H1 (cell line): ENCODE measurements around the gene CLEC4F. TPM values are rescaled to one million over a fixed set of nuclear protein-coding genes. Genes with fewer than 3 reads are reported as not detected.
A peak's percentile ranks its signal among the peaks of the same experiment; 100 is the strongest.

Experiments
- CTCF ChIA-PET: fragments of 300-600 bp; sonication (Branson Sonifier 250); formaldehyde crosslinking; loops from one replicate; lab custom pipeline; 2021; ENCODE audit not compliant: partially characterized antibody; lab: Charles Lee
- POLR2A ChIA-PET: fragments of 300-600 bp; sonication (Branson Sonifier 250); formaldehyde crosslinking; loops from one replicate; lab custom pipeline; 2021; ENCODE audit warnings: inconsistent platforms; ENCODE audit not compliant: partially characterized antibody; lab: Charles Lee
- DNase-seq, 2 experiments: peaks; one replicate each; pipeline versions ENCODE4 v3.0.0 to v3.0.0-alpha.2; 2010 to 2022; ENCODE audit warnings: low spot score in 2 of 2, low read depth in 1 of 2, mixed read lengths in 1 of 2
- FAIRE-seq: peaks from 2 replicates; lab custom pipeline; 2011; peaks lifted over from hg19 to GRCh38; lab: Jason Lieb, UNC
- H2AFZ ChIP-seq: 2 replicates; pipeline ENCODE4 v1.8.1; 2012; ENCODE audit warnings: low read length, inconsistent platforms
- H2AK5ac ChIP-seq: 2 replicates; pipeline ENCODE4 v1.6.1; 2013; ENCODE audit warnings: low read depth, low read length
- H2BK120ac ChIP-seq: replicated peaks from 2 replicates; pipeline ENCODE3; 2013; ENCODE audit warnings: low read depth, low read length, inconsistent platforms
- H2BK12ac ChIP-seq: 2 replicates; pipeline ENCODE4 v1.6.1; 2013; ENCODE audit warnings: low read depth, low read length
- H2BK15ac ChIP-seq: 2 replicates; pipeline ENCODE4 v1.6.1; 2013; ENCODE audit warnings: low read length
- H2BK20ac ChIP-seq: 2 replicates; pipeline ENCODE4 v1.6.1; 2013; ENCODE audit warnings: low read length
- H2BK5ac ChIP-seq: 2 replicates; pipeline ENCODE4 v1.6.1; 2013; ENCODE audit warnings: low read depth, low read length
- H3K14ac ChIP-seq: 2 replicates; pipeline ENCODE4 v1.6.1; 2013; ENCODE audit warnings: inconsistent platforms; ENCODE audit not compliant: insufficient read length
- H3K18ac ChIP-seq: 2 replicates; pipeline ENCODE4 v1.6.1; 2013; ENCODE audit warnings: low read length; ENCODE audit errors: extremely low read depth
- H3K23ac ChIP-seq: 2 replicates; pipeline ENCODE4 v1.6.1; 2013; ENCODE audit warnings: inconsistent platforms; ENCODE audit not compliant: insufficient read length
- H3K23me2 ChIP-seq: 2 replicates; pipeline ENCODE4 v1.6.1; 2013; ENCODE audit warnings: low read depth, low read length
- H3K27ac ChIP-seq: 2 replicates; pipeline ENCODE4 v1.6.1; 2011; ENCODE audit warnings: low read depth, low read length, inconsistent platforms
- H3K27me3 ChIP-seq, 4 experiments: replicated peaks in 1 of 4; 1 replicate in 1 of 4; 2 replicates in 3 of 4; pipeline versions ENCODE4 v1.6.1 to v1.8.1; 2011 to 2013; ENCODE audit warnings: low read length in 3 of 4, mild to moderate bottlenecking in 3 of 4, inconsistent platforms in 2 of 4, mixed read lengths in 2 of 4, moderate library complexity in 1 of 4; ENCODE audit not compliant: control insufficient read depth in 3 of 4, insufficient read depth in 3 of 4; ENCODE audit errors: extremely low read depth in 1 of 4
- H3K36me3 ChIP-seq, 4 experiments: 2 replicates each; pipeline versions ENCODE4 v1.6.1 to v1.8.1; 2011 to 2013; ENCODE audit warnings: mild to moderate bottlenecking in 4 of 4, low read length in 3 of 4, moderate library complexity in 2 of 4, control low read depth in 1 of 4, inconsistent platforms in 1 of 4; ENCODE audit not compliant: insufficient read depth in 4 of 4, control insufficient read depth in 2 of 4
- H3K4ac ChIP-seq: replicated peaks from 2 replicates; pipeline ENCODE3; 2013; ENCODE audit warnings: low read length, low read depth, mixed read lengths, inconsistent platforms; ENCODE audit not compliant: insufficient read length
- H3K4me1 ChIP-seq, 4 experiments: replicated peaks in 1 of 4; 1 replicate in 1 of 4; 2 replicates in 3 of 4; pipeline versions ENCODE4 v1.6.1 to v1.8.1; 2011 to 2013; ENCODE audit warnings: low read length in 3 of 4, inconsistent platforms in 2 of 4, mixed read lengths in 1 of 4; ENCODE audit not compliant: insufficient read depth in 4 of 4, control insufficient read depth in 3 of 4
- H3K4me2 ChIP-seq, 2 experiments: 2 replicates each; pipeline versions ENCODE4 v1.6.1 to v1.8.1; 2011 to 2013; ENCODE audit warnings: low read depth in 2 of 2, low read length in 2 of 2, control low read depth in 1 of 2, inconsistent platforms in 1 of 2, mild to moderate bottlenecking in 1 of 2; ENCODE audit not compliant: insufficient read depth in 1 of 2
- H3K4me3 ChIP-seq, 4 experiments: fragments of 200-600, 300-600 bp in 1 of 4; sonication (generic), shearing (Covaris generic), sonication (Bioruptor Twin) in 1 of 4; 2 replicates each; pipeline versions ENCODE4 v1.5.1 to v1.8.1; 2011 to 2016; ENCODE audit warnings: low read length in 4 of 4, low read depth in 3 of 4, control low read depth in 2 of 4, inconsistent platforms in 2 of 4, mild to moderate bottlenecking in 2 of 4, mixed read lengths in 1 of 4, moderate library complexity in 1 of 4; ENCODE audit not compliant: insufficient read depth in 2 of 4; ENCODE audit errors: extremely low read depth in 1 of 4
- H3K56ac ChIP-seq: replicated peaks from 2 replicates; pipeline ENCODE3; 2013; ENCODE audit warnings: low read depth, mild to moderate bottlenecking, mixed read lengths, low read length, inconsistent platforms; ENCODE audit not compliant: insufficient read length
- H3K79me1 ChIP-seq: 2 replicates; pipeline ENCODE4 v1.6.1; 2013; ENCODE audit warnings: low read depth, low read length, control low read depth
- H3K79me2 ChIP-seq, 2 experiments: 2 replicates each; pipeline versions ENCODE4 v1.6.1 to v1.8.1; 2012 to 2013; ENCODE audit warnings: low read length in 2 of 2, mild to moderate bottlenecking in 2 of 2, inconsistent platforms in 1 of 2; ENCODE audit not compliant: insufficient read depth in 2 of 2, control insufficient read depth in 1 of 2
- H3K9ac ChIP-seq, 4 experiments: replicated peaks in 1 of 4; 1 replicate in 1 of 4; 2 replicates in 3 of 4; pipeline versions ENCODE4 v1.6.1 to v1.8.1; 2011 to 2013; ENCODE audit warnings: low read depth in 3 of 4, low read length in 3 of 4, control low read depth in 2 of 4, mild to moderate bottlenecking in 2 of 4, moderate library complexity in 2 of 4, inconsistent platforms in 1 of 4; ENCODE audit errors: extremely low read depth in 1 of 4
- H3K9me3 ChIP-seq, 2 experiments: 2 replicates each; pipeline versions ENCODE4 v1.6.1 to v1.8.1; 2012 to 2013; ENCODE audit warnings: mild to moderate bottlenecking in 2 of 2, moderate library complexity in 2 of 2, control low read depth in 1 of 2, inconsistent platforms in 1 of 2, low read depth in 1 of 2, low read length in 1 of 2, mixed read lengths in 1 of 2; ENCODE audit not compliant: insufficient read depth in 2 of 2
- H4K20me1 ChIP-seq, 2 experiments: replicated peaks in 1 of 2; 2 replicates each; pipeline versions ENCODE3 to v1.8.1; 2011 to 2013; ENCODE audit warnings: inconsistent platforms in 2 of 2, low read length in 2 of 2, mild to moderate bottlenecking in 1 of 2; ENCODE audit not compliant: insufficient read depth in 2 of 2, control insufficient read depth in 1 of 2
- H4K5ac ChIP-seq: 2 replicates; pipeline ENCODE4 v1.6.1; 2013; ENCODE audit warnings: low read length, low read depth, mixed read lengths, inconsistent platforms; ENCODE audit not compliant: insufficient read length
- H4K8ac ChIP-seq: 2 replicates; pipeline ENCODE4 v1.8.0; 2013; ENCODE audit warnings: mild to moderate bottlenecking, moderate library complexity, low read length, inconsistent platforms; ENCODE audit not compliant: insufficient read depth; ENCODE audit errors: extremely low read depth
- H4K91ac ChIP-seq: replicated peaks from 2 replicates; pipeline ENCODE3; 2013; ENCODE audit warnings: low read length, mixed read lengths, inconsistent platforms; ENCODE audit not compliant: insufficient read length
- MAX ChIP-seq: IDR thresholded peaks from 2 replicates; pipeline ENCODE4 v1.6.1; 2012; ENCODE audit warnings: inconsistent platforms
- NRF1 ChIP-seq: IDR thresholded peaks from 2 replicates; pipeline ENCODE4 v1.6.1; 2011; ENCODE audit warnings: mild to moderate bottlenecking, low read depth, low read length, improper control_type of control experiment
- RAD21 ChIP-seq, 2 experiments: IDR thresholded peaks in 1 of 2; conservative IDR thresholded peaks in 1 of 2; 2 replicates each; pipeline ENCODE4 v1.6.1; 2011; ENCODE audit warnings: low read depth in 2 of 2, low read length in 2 of 2, improper control_type of control experiment in 1 of 2, inconsistent platforms in 1 of 2, mild to moderate bottlenecking in 1 of 2, moderate library complexity in 1 of 2
- SRF ChIP-seq: IDR thresholded peaks from 2 replicates; pipeline ENCODE4 v1.6.1; 2011; ENCODE audit warnings: mild to moderate bottlenecking, low read depth, low read length, moderate library complexity
- TCF12 ChIP-seq: IDR thresholded peaks from 2 replicates; pipeline ENCODE4 v1.6.1; 2011; ENCODE audit warnings: low read depth, mild to moderate bottlenecking, low read length
- WGBS, 2 experiments: shearing (Covaris generic) in 1 of 2; methylation state at CpG; one replicate each; pipeline versions ENCODE4 v1.1.6 to v1.1.7; 2013 to 2015; ENCODE audit warnings: low lambda C conversion rate in 2 of 2, mixed read lengths in 2 of 2, inconsistent platforms in 1 of 2, low coverage in 1 of 2, missing lambda C conversion rate in 1 of 2; ENCODE audit not compliant: insufficient replicate concordance in 2 of 2, insufficient coverage in 1 of 2, insufficient read length in 1 of 2; ENCODE audit errors: extremely low coverage in 1 of 2, missing lambda C conversion rate in 1 of 2; 5-methylcytosine and 5-hydroxymethylcytosine counted together
- polyA plus RNA-seq, 7 experiments: library from polyadenylated mRNA; depleted of rRNA in 3 of 7; stranded (reverse) in 5 of 7; unstranded in 2 of 7; fragments of >200 nt in 5 of 7; fragments of 200-250 nt in 2 of 7; gene quantifications; 1 replicate in 5 of 7; 2 replicates in 1 of 7; 4 replicates in 1 of 7; pipeline versions ENCODE4 v1.2.1 to v1.2.3, GENCODE V29; 2011 to 2013; ENCODE audit warnings: missing spikeins in 2 of 7, mixed read lengths in 2 of 7
- total RNA-seq: library from RNA; stranded (reverse); fragmentation: NEBNext Ultra II Directional; extraction: Animal tissue kit (Norgen Biotek cat#: 25700); gene quantifications from 2 replicates; pipeline ENCODE4 v1.2.1, GENCODE V29; 2021

The CLEC4F gene
- total and polyA plus RNA-seq, 2 of the 8 experiments (the other 6 are each of a cell fraction or from before 2014, with no cell fraction given), result not detected

GRCh38 chr2:70828115-70828514, 7.7 kb upstream of the CLEC4F start:
- H3K9me3 ChIP-seq, result no peaks in the 10 kb centered on the region
- peaks cover 0 to 5% (median 2%) of the 10 kb centered on the region in 4 experiments; a peak in 4 of 7 replicates for H3K4me1 ChIP-seq
- H3K18ac ChIP-seq, result no peak overlapping the region
- no peak overlapping the region for H3K4me3 ChIP-seq
- no peak overlapping the region for H2BK120ac ChIP-seq
- no peak overlapping the region for H4K5ac ChIP-seq
- no peak for TF ChIP-seq TCF12
- no peak for TF ChIP-seq NRF1
- TF ChIP-seq MAX, result peak; percentile 34; the same call in 1 of the 2 replicates
- no peak for TF ChIP-seq SRF
- no peak for TF ChIP-seq RAD21 (IDR thresholded peaks at IDR 0.05 in 1 of 2, conservative IDR thresholded peaks at IDR 0.05 in 1 of 2; ENCODE audit: low read depth in 2 of 2, low read length in 2 of 2)
- no peak overlapping the region for H3K27ac ChIP-seq
- 0 out of 2 replicates have a peak overlapping the region, but pooled peaks have one; percentile 53 for H4K8ac ChIP-seq
- H3K23ac ChIP-seq, result no peak overlapping the region
- FAIRE-seq (no peak), DNase-seq (no peak)
- no peaks in the 10 kb centered on the region for H3K23me2 ChIP-seq
- H2AFZ ChIP-seq, result peak overlapping the region; percentile 88; the same call in 1 of the 2 replicates
- H2AK5ac ChIP-seq, result no peak overlapping the region
- peak overlapping the region; percentile 11 for H4K91ac ChIP-seq
- no peak overlapping the region for H2BK5ac ChIP-seq
- no peaks in the 10 kb centered on the region for H3K79me2 ChIP-seq
- no peak overlapping the region for H3K9ac ChIP-seq
- POLR2A ChIA-PET, result no interaction called here
- 0 out of 2 replicates have a peak overlapping the region, but pooled peaks have one; percentile 29 for H2BK20ac ChIP-seq
- no peak overlapping the region for H2BK12ac ChIP-seq
- H3K27me3 ChIP-seq, result no peaks in the 10 kb centered on the region; a peak in 2 of 7 replicates
- no peak overlapping the region for H3K56ac ChIP-seq
- WGBS, 2 experiments, result 64% methylated on average over 5 of the region's 5 CpGs; no CpG with 5 or more reads in 1 of the 2 experiments
- H3K4ac ChIP-seq, result no peak overlapping the region
- CTCF ChIA-PET, result interaction anchor here (1.1 to 1.3 kb wide), 4 partner anchors 9 to 173 kb away, joined by 3 to 4 read pairs (median 3); no protein-coding TSS in a partner anchor
- H4K20me1 ChIP-seq, result no peaks in the 10 kb centered on the region
- no peaks in the 10 kb centered on the region for H3K36me3 ChIP-seq
- no peak overlapping the region for H2BK15ac ChIP-seq
- no peak overlapping the region for H3K14ac ChIP-seq
- no peaks in the 10 kb centered on the region for H3K79me1 ChIP-seq
- H3K4me2 ChIP-seq, result peak overlapping the region; percentile 8 to 51; a peak in 3 of 4 replicates
